SK-N-SH (cell line): Measurements from ENCODE around the gene COLEC11.

ENCODE experiments used
- CTCF ChIP-seq: fragments of 200-600 bp; sonication (generic); IDR thresholded peaks from 2 replicates; pipeline ENCODE4 v1.6.1; 2017; ENCODE audit warnings: antibody characterized with exemption, mild to moderate bottlenecking, moderate library complexity
- GABPA ChIP-seq: IDR thresholded peaks from 2 replicates; pipeline ENCODE4 v1.4.0; 2012; ENCODE audit warnings: low read depth, mild to moderate bottlenecking
- NFIC ChIP-seq: IDR thresholded peaks from 2 replicates; pipeline ENCODE4 v1.4.0; 2012; ENCODE audit warnings: borderline replicate concordance
- POLR2AphosphoS5 ChIP-seq: IDR thresholded peaks from 2 replicates; pipeline ENCODE4 v1.6.1; 2012; ENCODE audit warnings: low read depth, low read length
- USF2 ChIP-seq: fragments of 150-350 bp; IDR thresholded peaks from 2 replicates; pipeline ENCODE4 v1.6.1; 2017; ENCODE audit warnings: antibody characterized with exemption, low read length, low read depth, borderline replicate concordance

- TF ChIP-seq USF2 (no peak), GABPA (no peak), CTCF (no peak), POLR2AphosphoS5 (no peak), NFIC (no peak)
Measured at GRCh38 chr2:3654011-3654410, 59.1 kb downstream of the COLEC11 start.
